GM21786 (cell line): ENCODE measurements around the gene DNASE2B.

Experiments
- ATAC-seq: cut with Tn5 transposase; IDR thresholded peaks from one replicate; pipeline ENCODE4 v1.9.1; 2021; ENCODE audit not compliant: unreplicated experiment

The DNASE2B gene

GRCh38 chr1:84398175-84399155, at the start of gene DNASE2B:
DNASE2B (plus strand) TSS chr1:84398484; CDS start chr1:84398565, 81 bp downstream.
- no peak for ATAC-seq

DNA sequence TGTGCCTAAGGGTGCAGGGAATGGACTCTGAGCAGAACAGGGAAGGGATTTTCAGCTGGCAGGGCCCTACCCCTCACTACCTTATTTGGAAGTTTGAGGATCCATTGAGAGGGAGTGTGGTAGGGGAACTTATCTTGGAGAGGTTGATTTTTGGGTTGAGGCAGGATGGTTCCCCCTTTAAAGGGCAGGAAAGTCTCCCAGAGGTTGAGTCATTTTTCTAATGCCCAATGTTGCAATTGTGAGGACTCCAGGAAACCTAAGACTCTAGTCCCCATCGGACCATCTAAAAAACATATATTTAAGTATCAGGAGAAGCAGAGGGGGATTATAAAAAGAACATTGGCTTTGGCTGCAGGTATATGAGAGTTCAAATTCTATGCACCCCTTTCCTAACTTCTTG, 49.5 kb upstream of the DNASE2B start:
- no peak for ATAC-seq

GRCh38 chr1:84350104-84350503, 48.2 kb upstream of the DNASE2B start:
- no peak for ATAC-seq

DNA sequence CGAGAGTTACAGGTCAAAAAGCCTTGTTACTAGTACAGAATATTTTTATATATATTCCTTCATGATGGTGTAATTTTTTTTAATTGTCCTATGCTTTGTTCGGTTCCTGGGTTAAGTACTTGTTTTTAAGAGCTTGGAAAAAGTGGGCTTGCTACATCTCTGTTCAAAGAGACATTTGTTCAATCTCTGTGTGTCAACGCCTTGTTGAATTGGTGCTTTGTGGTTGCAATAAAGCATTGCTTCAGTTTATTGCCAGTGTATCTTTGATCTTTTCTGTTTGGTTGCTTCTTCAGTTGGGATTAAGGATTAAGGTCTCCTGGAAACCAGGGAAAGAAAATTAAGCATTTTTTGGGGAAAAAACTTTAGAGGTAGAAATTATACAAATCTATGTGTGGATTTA, 47.7 kb upstream of the DNASE2B start:
- no peak for ATAC-seq

DNA sequence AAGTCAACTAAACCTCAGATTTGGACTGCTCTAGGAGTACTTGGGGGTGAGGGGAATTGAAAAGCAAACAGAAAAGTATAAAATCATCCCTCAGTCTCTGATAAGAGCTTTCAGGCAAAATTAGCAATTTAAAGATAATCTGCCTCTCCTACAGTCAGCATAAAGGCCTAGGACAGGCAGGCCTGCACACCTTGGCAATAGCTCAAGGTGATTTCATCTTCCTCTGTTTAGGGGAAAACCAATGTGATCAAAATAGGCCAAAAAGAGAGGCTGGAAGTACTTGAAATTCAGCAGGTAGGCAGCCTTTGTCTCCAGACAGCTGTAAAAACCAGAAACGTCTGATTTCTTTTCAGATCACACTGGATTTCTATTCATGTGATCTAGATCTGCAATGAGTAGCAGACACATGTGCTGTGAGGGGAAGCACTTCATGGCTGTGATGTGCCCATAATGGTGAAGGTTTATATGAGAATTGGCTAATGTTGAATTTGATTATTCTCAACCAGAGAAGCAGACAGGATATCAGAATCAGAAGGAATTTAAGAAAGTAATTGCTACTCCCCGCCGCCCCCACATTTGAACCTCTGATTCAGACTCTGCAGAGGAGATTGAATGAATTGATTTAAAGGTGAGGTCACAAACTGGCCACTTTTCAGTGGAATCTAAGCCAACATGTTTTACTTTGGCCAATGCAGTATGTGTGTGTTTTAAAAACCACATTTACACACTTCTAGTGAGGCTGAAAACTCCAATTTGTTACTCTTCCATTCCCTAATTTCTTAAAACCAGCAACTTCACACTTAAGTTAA, 45.8 kb upstream of the DNASE2B start:
- no peak for ATAC-seq

GRCh38 chr1:84353695-84354094, 44.6 kb upstream of the DNASE2B start:
- no peak for ATAC-seq

- ATAC-seq: no peak
Observed at GRCh38 chr1:84355556-84355955, 42.7 kb upstream of the DNASE2B start.

GRCh38 chr1:84356881-84357280, 41.4 kb upstream of the DNASE2B start:
- no peak for ATAC-seq

- ATAC-seq: no peak
Observed at GRCh38 chr1:84358695-84359094, 39.6 kb upstream of the DNASE2B start.

- no peak for ATAC-seq
Observed at GRCh38 chr1:84360316-84360715, 38.0 kb upstream of the DNASE2B start.

DNA sequence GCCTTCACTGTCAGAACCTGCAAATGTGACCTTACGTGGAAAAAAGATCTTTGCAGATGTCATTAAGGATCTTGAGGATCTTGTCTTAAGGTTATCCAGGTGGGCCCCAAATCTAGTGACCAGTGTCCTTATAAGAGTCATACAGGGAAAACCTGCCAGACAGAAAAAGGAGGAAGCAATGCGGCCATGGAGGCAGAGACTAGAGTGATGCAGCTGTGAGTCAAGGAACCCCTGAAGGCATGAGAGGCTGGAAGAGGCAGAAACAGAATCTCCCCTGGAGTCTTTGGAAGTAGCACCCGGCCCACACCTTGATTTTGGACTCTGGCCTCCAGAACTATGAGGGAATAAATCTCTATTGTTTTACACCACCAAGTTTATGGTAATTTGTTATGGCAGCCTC, 36.5 kb upstream of the DNASE2B start:
- no peak for ATAC-seq

DNA sequence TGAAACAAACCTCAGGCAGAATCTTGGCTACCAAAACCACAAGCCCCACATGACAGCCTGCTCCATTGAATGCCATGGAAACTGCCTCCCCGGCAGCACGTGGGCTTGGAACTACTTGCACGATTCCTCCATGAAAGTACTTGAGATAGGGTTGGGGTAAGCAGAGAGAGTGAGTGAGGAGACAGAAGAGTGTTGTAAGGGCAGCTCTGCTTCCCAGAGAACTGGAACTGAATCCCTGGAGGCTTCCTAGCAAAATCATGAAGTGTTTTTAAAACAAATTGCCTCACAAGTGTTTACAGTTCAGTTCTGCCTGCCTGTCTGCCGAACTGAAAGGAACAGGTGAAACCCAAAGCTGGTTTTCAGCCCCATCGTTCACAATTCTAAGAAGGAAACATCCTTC, 35.3 kb upstream of the DNASE2B start:
- no peak for ATAC-seq

DNA sequence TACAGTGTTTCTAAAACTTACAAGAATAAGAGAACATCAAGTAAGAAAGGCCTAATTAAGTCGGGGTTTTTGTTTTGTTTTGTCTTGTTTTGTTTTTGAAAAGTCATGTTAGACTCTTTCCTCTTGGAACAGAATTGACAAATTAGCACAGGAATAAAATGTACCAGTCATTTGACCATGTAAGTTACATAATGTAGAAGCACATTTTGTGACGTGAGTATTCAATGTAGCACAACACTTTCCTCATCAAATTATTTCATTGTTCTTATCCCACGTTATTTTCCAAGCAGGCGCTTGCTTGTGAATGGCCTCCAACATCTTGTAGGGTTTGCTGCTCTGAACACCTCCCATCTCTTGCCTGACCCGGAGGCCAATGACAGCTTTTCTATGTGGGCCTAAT, 34.7 kb upstream of the DNASE2B start:
- ATAC-seq: no peak

GRCh38 chr1:84365225-84366221, 32.8 kb upstream of the DNASE2B start:
- peak; percentile 51 for ATAC-seq

DNA sequence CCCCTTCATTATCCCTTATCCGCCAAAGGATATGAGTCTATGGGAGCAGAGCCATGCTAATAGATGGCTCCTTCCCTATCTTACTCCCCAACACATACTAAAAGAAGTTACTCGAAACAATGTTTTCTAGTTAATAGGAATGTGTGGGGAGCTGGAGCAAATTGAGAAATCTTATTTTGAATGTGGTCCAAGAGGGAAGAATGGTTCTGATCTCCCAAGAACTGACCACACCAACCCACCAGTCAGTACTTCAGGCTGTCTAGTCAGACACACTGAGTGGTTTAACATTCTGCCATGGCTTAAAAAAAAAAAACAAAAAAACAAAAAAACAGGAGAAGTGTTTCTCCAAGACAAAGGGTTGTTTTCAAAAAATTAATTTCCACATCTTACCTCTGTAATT, 31.5 kb upstream of the DNASE2B start:
- no peak for ATAC-seq

GRCh38 chr1:84367219-84367618, 31.1 kb upstream of the DNASE2B start:
- no peak for ATAC-seq

DNA sequence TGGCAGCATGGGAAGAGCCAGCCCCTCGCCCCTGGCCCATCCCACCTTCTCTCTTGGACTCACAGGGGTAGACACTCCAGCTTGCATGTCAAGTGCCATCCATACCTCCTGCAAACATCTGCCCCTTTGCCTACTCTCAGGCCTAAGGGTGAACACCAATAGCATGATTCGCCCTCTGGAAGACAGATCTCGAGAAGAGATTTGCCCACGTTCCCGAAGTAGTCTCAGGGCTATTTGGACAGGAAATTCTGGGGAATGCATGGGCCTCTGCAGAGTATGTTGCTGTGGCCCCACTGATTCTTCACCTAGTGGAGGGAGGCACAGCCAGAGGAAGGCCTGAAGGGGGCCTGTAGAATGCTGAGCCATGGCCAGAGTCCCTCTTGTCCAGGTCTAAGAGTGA, 29.8 kb upstream of the DNASE2B start:
- ATAC-seq: no peak

GRCh38 chr1:84370266-84370665, 28.0 kb upstream of the DNASE2B start:
- ATAC-seq: no peak

- ATAC-seq: no peak
Observed at GRCh38 chr1:84370831-84371394, 27.4 kb upstream of the DNASE2B start.

- no peak for ATAC-seq
Observed at GRCh38 chr1:84373436-84374141, 24.7 kb upstream of the DNASE2B start.
